HepG2 (cell line): ENCODE data around the gene ADGRD1. TPM values are rescaled to one million over a fixed set of nuclear protein-coding genes. Genes with fewer than 3 reads are reported as not detected.

Source experiments
- ATAC-seq: fragments of 200-7000 bp; cut with Tn5 transposase; 3 replicates; pipeline ENCODE4 v1.9.1; 2020; ENCODE audit warnings: mild to moderate bottlenecking, moderate library complexity
- BruUV-seq: library from RNA; stranded (reverse); fragments of 400-500 nt; replicated peaks from 2 replicates; lab custom pipeline; 2021; lab: Mats Ljungman, UMichigan
- CTCF ChIA-PET: fragments of 300-600 bp; formaldehyde crosslinking; extraction: SDS; loops from one replicate; lab custom pipeline; 2021; ENCODE audit warnings: low total read pairs, inconsistent platforms, low intra/inter-chr PET ratio; lab: Yijun Ruan, JAX
- POLR2A ChIA-PET: fragments of 350-600 bp; sonication (Branson Sonifier 250); formaldehyde crosslinking; loops from one replicate; lab custom pipeline; 2020; ENCODE audit warnings: antibody characterized with exemption, inconsistent platforms; lab: Yijun Ruan, JAX
- DNase-seq: peaks from one replicate; pipeline ENCODE4 v3.0.0-alpha.2; 2015; ENCODE audit warnings: low spot score
- FAIRE-seq: peaks from 3 replicates; lab custom pipeline; 2011; peaks lifted over from hg19 to GRCh38; lab: Jason Lieb, UNC
- H2AFZ ChIP-seq: one replicate; pipeline ENCODE4 v1.6.1; 2011; ENCODE audit warnings: low read length, inconsistent platforms
- H3K27ac ChIP-seq: fragments of 300-600 bp; 3 replicates; pipeline ENCODE4 v1.8.0; 2011; ENCODE audit warnings: mixed run types, mild to moderate bottlenecking, mixed read lengths, low read length, inconsistent platforms; ENCODE audit not compliant: insufficient read depth; ENCODE audit errors: extremely low read length
- H3K27me3 ChIP-seq, 2 experiments: fragments of 200-600 bp in 1 of 2; 2 replicates in 1 of 2; 3 replicates in 1 of 2; pipeline versions ENCODE4 v1.6.0 to v1.8.0; 2011; ENCODE audit warnings: low read length in 2 of 2, mild to moderate bottlenecking in 2 of 2, moderate library complexity in 2 of 2, inconsistent platforms in 1 of 2; ENCODE audit not compliant: insufficient read depth in 2 of 2, control insufficient read depth in 1 of 2
- H3K36me3 ChIP-seq, 2 experiments: fragments of 200-600 bp in 1 of 2; replicated peaks in 1 of 2; 2 replicates in 1 of 2; 3 replicates in 1 of 2; pipeline versions ENCODE4 v1.5.1 to v1.8.0; 2011; ENCODE audit warnings: low read length in 2 of 2, inconsistent platforms in 1 of 2; ENCODE audit not compliant: insufficient read depth in 2 of 2, control insufficient read depth in 1 of 2
- H3K4me1 ChIP-seq: 2 replicates; pipeline ENCODE4 v1.5.1; 2012; ENCODE audit warnings: low read length, inconsistent platforms; ENCODE audit not compliant: insufficient read depth
- H3K4me2 ChIP-seq: 2 replicates; pipeline ENCODE4 v1.6.0; 2011; ENCODE audit warnings: low read depth, low read length, inconsistent platforms
- H3K4me3 ChIP-seq, 3 experiments: fragments of 200-600 bp in 1 of 3; sonication (generic), shearing (Covaris generic) in 1 of 3; replicated peaks in 1 of 3; 2 replicates each; pipeline ENCODE4 v1.5.1; 2011 to 2016; ENCODE audit warnings: low read length in 3 of 3, inconsistent platforms in 2 of 3, low read depth in 2 of 3, mild to moderate bottlenecking in 2 of 3, control low read depth in 1 of 3, mixed read lengths in 1 of 3; ENCODE audit not compliant: insufficient read depth in 1 of 3
- H3K79me2 ChIP-seq: one replicate; pipeline ENCODE4 v1.6.1; 2011; ENCODE audit warnings: low read length, inconsistent platforms; ENCODE audit not compliant: insufficient read depth
- H3K9ac ChIP-seq: 2 replicates; pipeline ENCODE4 v1.6.0; 2011; ENCODE audit warnings: mild to moderate bottlenecking, low read depth, low read length, inconsistent platforms; ENCODE audit not compliant: insufficient read depth
- H3K9me3 ChIP-seq: 2 replicates; pipeline ENCODE4 v1.5.1; 2012; ENCODE audit warnings: mild to moderate bottlenecking, low read length
- H4K20me1 ChIP-seq: 2 replicates; pipeline ENCODE4 v1.6.0; 2011; ENCODE audit warnings: inconsistent platforms, mild to moderate bottlenecking, low read length, moderate library complexity; ENCODE audit not compliant: insufficient read depth
- AHDC1 ChIP-seq: sonication (generic); formaldehyde crosslinking; IDR thresholded peaks from 2 replicates; pipeline ENCODE4 v1.5.1; 2020; ENCODE audit warnings: mild to moderate bottlenecking, missing genetic modification reagents, borderline replicate concordance
- NKX3-1 ChIP-seq: sonication (generic); formaldehyde crosslinking; IDR thresholded peaks from 2 replicates; pipeline ENCODE4 v1.5.0; 2020; ENCODE audit warnings: missing genetic modification reagents
- ZNF317 ChIP-seq: sonication (generic); formaldehyde crosslinking; IDR thresholded peaks from 2 replicates; pipeline ENCODE4 v1.5.0; 2020; ENCODE audit warnings: mild to moderate bottlenecking, missing genetic modification reagents
- ZNF407 ChIP-seq: sonication (generic); formaldehyde crosslinking; IDR thresholded peaks from one replicate; pipeline ENCODE4 v1.5.1; 2020; ENCODE audit warnings: mild to moderate bottlenecking, missing genetic modification reagents; ENCODE audit errors: not compliant biosample characterization
- ZNF576 ChIP-seq: sonication (generic); formaldehyde crosslinking; IDR thresholded peaks from 2 replicates; pipeline ENCODE4 v1.4.0; 2020; ENCODE audit warnings: mild to moderate bottlenecking, missing genetic modification reagents
- ZSCAN9 ChIP-seq: IDR thresholded peaks from 2 replicates; pipeline ENCODE4 v1.6.1; 2016; ENCODE audit warnings: borderline replicate concordance
- WGBS: methylation state at CpG from one replicate; pipeline ENCODE4 v1.1.6; 2017; ENCODE audit warnings: low lambda C conversion rate; 5-methylcytosine and 5-hydroxymethylcytosine counted together
- in situ Hi-C: cut with HindIII; loops from 2 replicates; pipeline ENCODE4 v1.10.0; 2017; ENCODE audit warnings: low pct_unique_long_range_greater_than_20kb; ENCODE audit not compliant: extremely low pct_ligation_motif_present
- intact Hi-C: fragments of 100-400 bp; cut with micrococcal nuclease; formaldehyde crosslinking; loops from one replicate; pipeline ENCODE4 v1.10.0; 2022; ENCODE audit not compliant: unreplicated experiment
- polyA plus RNA-seq, 8 experiments: library from polyadenylated mRNA; depleted of rRNA in 3 of 8; stranded (reverse) in 7 of 8; unstranded in 1 of 8; fragments of >200 nt; fragmentation: Illumina TruSeq in 4 of 8; extraction: Trizol in 4 of 8; gene quantifications; 2 replicates each; pipeline versions ENCODE4 v1.2.1 to v1.2.3, GENCODE V29; 2011 to 2016; ENCODE audit warnings: low read depth in 4 of 8, missing spikeins in 1 of 8, mixed read lengths in 1 of 8; ENCODE audit not compliant: insufficient read depth in 1 of 8
- total RNA-seq, 5 experiments: library from RNA; depleted of rRNA; stranded (reverse); fragments of >200 nt; fragmentation: Illumina TruSeq; extraction: Trizol; gene quantifications; 2 replicates each; pipeline ENCODE4 v1.2.3, GENCODE V29; 2016; ENCODE audit warnings: low read depth in 1 of 5

Gene ADGRD1
- total and polyA plus RNA-seq, 2 of the 13 experiments (the other 11 are each of a cell fraction or from before 2014, with no cell fraction given) = 0.46 to 12.4 TPM

GRCh38 chr12:130909111-130909510, 44.6 kb upstream of the ADGRD1 start (continued):
- TF ChIP-seq ZNF576 (CRISPR knock-in tag) = no peak
- no peak for TF ChIP-seq AHDC1

- 0% methylated on average over 1 of the region's 1 CpG for WGBS
- no peaks in the 10 kb centered on the region for H3K36me3 ChIP-seq
- in situ Hi-C loops (loop anchor here (25.0 kb wide), 1 partner anchor 551 kb away; no protein-coding TSS in a partner anchor), intact Hi-C loops (no loop called here)
- H2AFZ ChIP-seq = no peak overlapping the region
- H3K9me3 ChIP-seq = no peaks in the 10 kb centered on the region
- H3K9ac ChIP-seq = no peak overlapping the region
- no peaks in the 10 kb centered on the region for H3K27me3 ChIP-seq
- ChIA-PET POLR2A (no interaction called here), CTCF (no interaction called here)
- ATAC-seq (no peak), DNase-seq (no peak), FAIRE-seq (no peak)
- no peaks in the 10 kb centered on the region for H3K79me2 ChIP-seq
- BruUV-seq = no TSS peak
- no peak overlapping the region for H3K27ac ChIP-seq
- no peak overlapping the region for H3K4me3 ChIP-seq
- H3K4me1 ChIP-seq = no peaks in the 10 kb centered on the region
- H4K20me1 ChIP-seq = no peaks in the 10 kb centered on the region
- TF ChIP-seq ZNF317 (CRISPR knock-in tag) (peak; percentile 94), ZNF407 (no peak), NKX3-1 (no peak), ZSCAN9 (no peak)
- no peak overlapping the region for H3K4me2 ChIP-seq
These were observed 42.5 kb upstream of the ADGRD1 start for GRCh38 chr12:130911193-130911592.
